RWPE2 (cell line): ENCODE results near the gene AGK.
A peak's percentile ranks its signal among the peaks of the same experiment; 100 is the strongest.

ENCODE experiments used
- ATAC-seq: fragments of 200-7000 bp; cut with Tn5 transposase; 3 replicates; pipeline ENCODE4 v1.9.1; 2021; ENCODE audit warnings: low read depth
- DNase-seq: peaks from one replicate; pipeline ENCODE4 v3.0.0-alpha.2; 2020; ENCODE audit warnings: low spot score
- H3K27ac ChIP-seq: fragments of 450-650 bp; 2 replicates; pipeline ENCODE4 v1.5.1; 2017; ENCODE audit warnings: mild to moderate bottlenecking; ENCODE audit not compliant: poor library complexity, severe bottlenecking
- H3K27me3 ChIP-seq: fragments of 250-450 bp; sonication (Bioruptor Pico); 2 replicates; pipeline ENCODE4 v1.5.1; 2021; ENCODE audit warnings: mild to moderate bottlenecking, moderate library complexity; ENCODE audit not compliant: insufficient read depth, poor library complexity, severe bottlenecking
- H3K36me3 ChIP-seq: fragments of 250-450 bp; sonication (Bioruptor Pico); 2 replicates; pipeline ENCODE4 v1.5.1; 2020; ENCODE audit warnings: low read depth, mild to moderate bottlenecking, moderate library complexity
- H3K4me1 ChIP-seq: fragments of 250-450 bp; sonication (Bioruptor Pico); 2 replicates; pipeline ENCODE4 v1.5.1; 2021; ENCODE audit warnings: mild to moderate bottlenecking, moderate library complexity; ENCODE audit not compliant: insufficient read depth, poor library complexity, severe bottlenecking
- H3K4me3 ChIP-seq: fragments of 250-450 bp; sonication (Bioruptor Pico); 2 replicates; pipeline ENCODE4 v1.5.1; 2021; ENCODE audit warnings: mild to moderate bottlenecking, moderate library complexity; ENCODE audit not compliant: severe bottlenecking
- H3K9me3 ChIP-seq: fragments of 250-450 bp; sonication (Bioruptor Pico); 2 replicates; pipeline ENCODE4 v1.5.1; 2021; ENCODE audit warnings: mild to moderate bottlenecking, moderate library complexity; ENCODE audit not compliant: severe bottlenecking
- TF ChIP-seq, protein P1 (sequence below): fragments of 450-650 bp; IDR thresholded peaks from one replicate; pipeline ENCODE4 v1.5.1; 2017; ENCODE audit warnings: mild to moderate bottlenecking, moderate library complexity; ENCODE audit not compliant: poor library complexity, severe bottlenecking

Gene AGK

DNA sequence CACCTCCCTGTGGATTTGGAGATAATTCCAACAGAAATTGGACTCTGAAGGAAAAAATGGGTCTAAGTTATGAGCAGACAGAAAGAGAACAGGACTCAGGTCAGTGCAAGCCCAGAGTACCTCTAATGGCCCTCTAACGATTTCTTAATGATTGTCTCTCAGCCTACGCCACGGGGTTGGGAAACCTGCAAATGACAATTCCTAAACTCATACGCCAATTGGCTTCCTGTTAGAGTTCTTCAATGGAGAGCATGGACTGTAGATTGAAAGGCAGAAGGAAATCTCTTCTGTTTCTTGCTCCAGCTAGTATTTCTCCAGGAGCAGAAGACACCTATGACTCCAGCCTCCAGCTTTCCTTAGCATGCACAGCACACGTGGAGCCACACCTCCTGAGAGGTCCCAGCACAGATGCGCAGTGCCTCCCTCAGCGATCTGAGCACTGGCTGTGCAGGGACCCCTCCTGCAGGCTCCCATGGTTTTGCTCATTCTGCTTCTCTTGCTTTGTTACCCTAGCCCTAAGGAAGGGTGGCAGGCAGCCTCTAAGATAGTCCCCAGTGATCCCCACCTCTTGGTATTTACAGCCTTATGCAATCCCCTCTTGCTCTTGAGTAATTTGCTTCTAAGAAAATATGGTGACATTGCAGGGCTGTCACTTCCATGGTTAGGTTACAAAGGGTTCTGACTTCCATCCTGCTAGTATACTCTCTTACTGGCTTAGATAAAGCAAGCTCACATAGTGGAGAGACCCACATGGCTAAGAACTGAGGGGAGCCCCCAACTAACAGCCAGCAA, 120.7 kb downstream of the AGK start:
- H3K36me3 ChIP-seq, result peaks cover 20% of the 10 kb centered on the region
- DNase-seq, result no peak
- H3K9me3 ChIP-seq, result peaks cover 1% of the 10 kb centered on the region
- H3K27ac ChIP-seq, result no peak overlapping the region
- ATAC-seq, result no peak
- peaks cover 22% of the 10 kb centered on the region for H3K4me1 ChIP-seq
- no peak overlapping the region for H3K4me3 ChIP-seq
- TF ChIP-seq, protein P1, sequence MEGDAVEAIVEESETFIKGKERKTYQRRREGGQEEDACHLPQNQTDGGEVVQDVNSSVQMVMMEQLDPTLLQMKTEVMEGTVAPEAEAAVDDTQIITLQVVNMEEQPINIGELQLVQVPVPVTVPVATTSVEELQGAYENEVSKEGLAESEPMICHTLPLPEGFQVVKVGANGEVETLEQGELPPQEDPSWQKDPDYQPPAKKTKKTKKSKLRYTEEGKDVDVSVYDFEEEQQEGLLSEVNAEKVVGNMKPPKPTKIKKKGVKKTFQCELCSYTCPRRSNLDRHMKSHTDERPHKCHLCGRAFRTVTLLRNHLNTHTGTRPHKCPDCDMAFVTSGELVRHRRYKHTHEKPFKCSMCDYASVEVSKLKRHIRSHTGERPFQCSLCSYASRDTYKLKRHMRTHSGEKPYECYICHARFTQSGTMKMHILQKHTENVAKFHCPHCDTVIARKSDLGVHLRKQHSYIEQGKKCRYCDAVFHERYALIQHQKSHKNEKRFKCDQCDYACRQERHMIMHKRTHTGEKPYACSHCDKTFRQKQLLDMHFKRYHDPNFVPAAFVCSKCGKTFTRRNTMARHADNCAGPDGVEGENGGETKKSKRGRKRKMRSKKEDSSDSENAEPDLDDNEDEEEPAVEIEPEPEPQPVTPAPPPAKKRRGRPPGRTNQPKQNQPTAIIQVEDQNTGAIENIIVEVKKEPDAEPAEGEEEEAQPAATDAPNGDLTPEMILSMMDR, result no peak
- H3K27me3 ChIP-seq, result no peaks in the 10 kb centered on the region

DNA sequence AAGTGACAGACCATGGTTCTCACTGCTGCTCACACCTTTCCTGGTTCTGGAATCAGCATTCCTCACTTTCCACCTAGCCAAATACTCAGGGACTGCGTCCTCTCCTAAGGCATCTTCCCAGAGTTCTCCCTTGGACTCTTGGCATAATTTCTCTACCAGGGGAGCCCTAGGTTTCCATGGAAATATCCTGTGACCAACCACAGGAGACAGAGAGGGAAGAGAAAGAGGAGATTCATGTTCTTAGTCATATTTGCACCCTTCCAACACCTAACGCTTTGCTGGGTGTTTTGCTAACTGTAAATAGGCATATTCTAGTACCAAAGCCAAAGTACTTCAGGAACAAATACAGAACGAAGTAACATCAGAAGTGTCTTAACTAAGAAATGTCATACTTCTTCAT, 122.1 kb downstream of the AGK start:
- no peak for ATAC-seq
- peak overlapping the region; percentile 65 for H3K27ac ChIP-seq

DNA sequence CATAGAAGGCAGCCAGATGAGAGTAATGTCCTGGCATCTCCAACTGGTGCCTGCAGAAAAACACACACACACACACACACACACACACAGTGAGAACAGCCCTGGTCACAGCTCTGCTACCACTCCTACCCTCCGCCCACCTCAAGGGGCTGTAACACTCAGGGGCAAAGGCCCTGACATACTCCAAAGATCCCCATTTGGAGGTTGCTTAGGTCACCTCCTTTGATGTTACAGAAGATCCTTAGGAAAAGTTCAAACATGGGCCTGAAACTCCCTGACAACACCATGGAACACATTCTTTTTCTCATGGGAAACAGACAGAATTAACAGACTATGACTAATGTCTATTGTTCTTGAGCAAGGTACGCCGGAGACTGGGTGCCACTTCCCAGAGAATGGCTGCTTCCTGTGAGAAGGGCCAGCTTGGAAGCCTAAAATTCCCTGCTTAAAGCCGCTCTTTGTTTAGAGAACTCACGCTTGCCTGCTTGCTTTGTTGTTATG, 123.0 kb downstream of the AGK start:
- Histone ChIP-seq H3K4me1 (peaks cover 24% of the 10 kb centered on the region), H3K36me3 (peaks cover 20% of the 10 kb centered on the region), H3K27ac (peak overlapping the region; percentile 65), H3K9me3 (peaks cover 1% of the 10 kb centered on the region), H3K4me3 (no peak overlapping the region), H3K27me3 (no peaks in the 10 kb centered on the region)
- DNase-seq (no peak), ATAC-seq (peak; percentile 94)
- TF ChIP-seq, protein P1, result no peak

More for the DNA sequence above, 122.1 kb downstream of the AGK start:
- peaks cover 24% of the 10 kb centered on the region for H3K4me1 ChIP-seq
- DNase-seq, result no peak
- TF ChIP-seq, protein P1, result no peak
- peaks cover 20% of the 10 kb centered on the region for H3K36me3 ChIP-seq
- no peak overlapping the region for H3K4me3 ChIP-seq
- H3K9me3 ChIP-seq, result peaks cover 1% of the 10 kb centered on the region
- H3K27me3 ChIP-seq, result no peaks in the 10 kb centered on the region

DNA sequence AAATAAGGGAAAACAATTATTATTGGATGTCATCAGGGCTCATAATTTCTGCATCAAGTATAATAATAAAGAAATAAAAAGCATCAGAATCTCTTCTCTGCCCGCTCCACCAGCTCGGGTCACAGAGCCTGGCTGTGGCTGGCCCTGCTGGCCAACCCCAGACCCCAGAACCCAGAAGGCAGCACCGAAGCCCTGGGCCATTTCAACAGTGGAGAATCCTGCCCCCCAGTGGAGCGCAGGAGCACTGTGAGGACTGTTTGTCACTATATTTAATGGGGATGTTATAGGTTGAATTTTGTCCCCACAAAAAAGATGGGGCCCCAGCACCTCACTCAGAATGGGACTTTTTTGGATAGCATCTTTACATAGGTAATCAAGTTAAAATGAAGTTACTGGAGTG, 123.5 kb downstream of the AGK start:
- peaks cover 1% of the 10 kb centered on the region for H3K9me3 ChIP-seq
- TF ChIP-seq, protein P1, result peak; percentile 46
- peaks cover 24% of the 10 kb centered on the region for H3K4me1 ChIP-seq
- ATAC-seq, result no peak
- H3K27me3 ChIP-seq, result no peaks in the 10 kb centered on the region
- no peak for DNase-seq
- H3K27ac ChIP-seq, result peak overlapping the region; percentile 65
- no peak overlapping the region for H3K4me3 ChIP-seq
- H3K36me3 ChIP-seq, result peaks cover 20% of the 10 kb centered on the region
